NCI-H1092 treated with DMSO at 0.1 percent for 48 hours (cell line): ENCODE measurements around the gene PRPF31.

Experiments
- DNase-seq: peaks from one replicate; lab custom pipeline; 2025; lab: John Stamatoyannopoulos, UW

The PRPF31 gene

GRCh38 chr19:54108496-54108895 lies 7.1 kb upstream of the PRPF31 start:
- no peak for DNase-seq

GRCh38 chr19:54109651-54110050 lies 5.9 kb upstream of the PRPF31 start:
- DNase-seq = no peak

- DNase-seq = peak; percentile 3
Measured at GRCh38 chr19:54114340-54115108, 1.0 kb upstream of the PRPF31 start.

GRCh38 chr19:54121259-54121658 lies 5.7 kb downstream of the PRPF31 start:
- DNase-seq = no peak

GRCh38 chr19:54123682-54124081 lies 8.1 kb downstream of the PRPF31 start:
- no peak for DNase-seq

- no peak for DNase-seq
Measured at GRCh38 chr19:54124393-54124792, 8.8 kb downstream of the PRPF31 start.

GRCh38 chr19:54125713-54126112 lies 10.2 kb downstream of the PRPF31 start:
- DNase-seq = no peak

GRCh38 chr19:54127688-54128440 lies 12.3 kb downstream of the PRPF31 start:
- no peak for DNase-seq

GRCh38 chr19:54128441-54128725 lies 12.8 kb downstream of the PRPF31 start:
- no peak for DNase-seq

GRCh38 chr19:54128796-54129616 lies 13.5 kb downstream of the PRPF31 start:
- DNase-seq = no peak

- DNase-seq = no peak
Measured at GRCh38 chr19:54129617-54129996, 14.1 kb downstream of the PRPF31 start.

GRCh38 chr19:54133312-54133956 lies 17.9 kb downstream of the PRPF31 start:
- DNase-seq = peak; percentile 3

GRCh38 chr19:54133957-54134590 lies 18.5 kb downstream of the PRPF31 start:
- no peak for DNase-seq

GRCh38 chr19:54136086-54136863 lies 20.7 kb downstream of the PRPF31 start:
- DNase-seq = no peak

- peak; percentile 99 for DNase-seq
Measured at GRCh38 chr19:54136864-54137698, 21.5 kb downstream of the PRPF31 start.

GRCh38 chr19:54137699-54138488 lies 22.3 kb downstream of the PRPF31 start, which contains the start of gene CNOT3:
CNOT3 (plus strand) TSS chr19:54137762; CDS start chr19:54142979, 5,217 bp downstream.
- DNase-seq = no peak

- DNase-seq = no peak
Measured at GRCh38 chr19:54138489-54139256, 23.1 kb downstream of the PRPF31 start.

- DNase-seq = no peak
Measured at GRCh38 chr19:54141356-54141755, 25.8 kb downstream of the PRPF31 start.
